BE2C (cell line): ENCODE data around the gene BRD8.

Experiments used
- DNase-seq: peaks from one replicate; pipeline ENCODE4 v3.0.0-alpha.2; 2020
- H3K27me3 ChIP-seq: fragments of 250-450 bp; sonication (Bioruptor Pico); 2 replicates; pipeline ENCODE4 v1.5.1; 2020; ENCODE audit warnings: mild to moderate bottlenecking
- H3K36me3 ChIP-seq: fragments of 250-450 bp; sonication (Bioruptor Pico); 2 replicates; pipeline ENCODE4 v1.5.1; 2020; ENCODE audit warnings: mild to moderate bottlenecking
- H3K4me1 ChIP-seq: fragments of 250-450 bp; sonication (Bioruptor Pico); 2 replicates; pipeline ENCODE4 v1.5.1; 2020
- H3K4me3 ChIP-seq: 2 replicates; pipeline ENCODE4 v1.5.1; 2011; ENCODE audit warnings: low read depth, low read length
- H3K9me3 ChIP-seq: fragments of 250-450 bp; sonication (Bioruptor Pico); 2 replicates; pipeline ENCODE4 v1.5.1; 2020
- CTCF ChIP-seq: IDR thresholded peaks from 2 replicates; pipeline ENCODE4 v1.5.1; 2012; ENCODE audit warnings: mild to moderate bottlenecking, low read depth, low read length

Gene BRD8

GRCh38 chr5:138139781-138140090 lies 38.7 kb downstream of the BRD8 start:
- Histone ChIP-seq H3K9me3 (no peaks in the 10 kb centered on the region), H3K36me3 (no peaks in the 10 kb centered on the region), H3K4me3 (peak overlapping the region; percentile 81), H3K4me1 (no peaks in the 10 kb centered on the region), H3K27me3 (peaks cover 4% of the 10 kb centered on the region)
- TF ChIP-seq CTCF: no peak
- no peak for DNase-seq

GRCh38 chr5:138138949-138139780 lies 39.3 kb downstream of the BRD8 start, which contains the start of gene NME5:
NME5 (minus strand) TSS chr5:138139428; CDS start chr5:138138780, 648 bp downstream.
- Histone ChIP-seq H3K4me3 (peak within 1 kb of the TSS; percentile 81), H3K27me3 (peaks cover 4% of the 10 kb centered on the region), H3K36me3 (no peaks in the 10 kb centered on the region), H3K9me3 (no peaks in the 10 kb centered on the region), H3K4me1 (no peaks in the 10 kb centered on the region)
- peak; percentile 69 for DNase-seq
- no peak for TF ChIP-seq CTCF

- H3K4me3 ChIP-seq: peak overlapping the region; percentile 56
- no peaks in the 10 kb centered on the region for H3K9me3 ChIP-seq
- no peak for DNase-seq
- no peaks in the 10 kb centered on the region for H3K36me3 ChIP-seq
- H3K27me3 ChIP-seq: peaks cover 8% of the 10 kb centered on the region
- no peak for TF ChIP-seq CTCF
- no peaks in the 10 kb centered on the region; the same call in 1 of the 2 replicates for H3K4me1 ChIP-seq
These were observed 45.9 kb downstream of the BRD8 start for GRCh38 chr5:138132543-138132942.

- H3K4me1 ChIP-seq: no peaks in the 10 kb centered on the region; the same call in 1 of the 2 replicates
- H3K4me3 ChIP-seq: no peak overlapping the region
- no peak for TF ChIP-seq CTCF
These were observed 49.1 kb downstream of the BRD8 start for GRCh38 chr5:138129347-138129746.

DNA sequence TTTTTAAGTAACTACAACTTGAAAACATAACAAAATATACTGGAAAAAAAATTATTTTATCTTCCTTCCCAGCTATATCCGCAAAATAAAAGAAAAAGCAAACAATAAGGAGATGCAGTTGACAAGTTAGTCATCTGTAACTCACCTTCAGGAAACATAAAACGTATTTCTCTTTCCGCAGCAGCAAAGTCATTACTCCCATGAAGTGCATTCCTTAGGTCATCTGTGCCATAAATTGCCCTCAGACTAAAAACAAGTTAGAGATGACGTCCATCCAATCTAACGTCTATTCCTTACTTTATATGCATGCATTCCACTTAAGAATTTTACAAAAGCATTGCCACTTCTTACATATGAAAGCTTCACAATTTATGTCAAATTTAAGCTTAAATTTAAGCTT lies 50.1 kb downstream of the BRD8 start:
- no peaks in the 10 kb centered on the region for H3K4me1 ChIP-seq
- H3K4me3 ChIP-seq: no peak overlapping the region
- no peak for DNase-seq
- H3K27me3 ChIP-seq: peaks cover 12% of the 10 kb centered on the region
- no peaks in the 10 kb centered on the region for H3K36me3 ChIP-seq
- H3K9me3 ChIP-seq: no peaks in the 10 kb centered on the region
- TF ChIP-seq CTCF: no peak

More at GRCh38 chr5:138129347-138129746, 49.1 kb downstream of the BRD8 start:
- Histone ChIP-seq H3K9me3 (no peaks in the 10 kb centered on the region), H3K27me3 (peaks cover 12% of the 10 kb centered on the region), H3K36me3 (no peaks in the 10 kb centered on the region)
- DNase-seq: no peak

DNA sequence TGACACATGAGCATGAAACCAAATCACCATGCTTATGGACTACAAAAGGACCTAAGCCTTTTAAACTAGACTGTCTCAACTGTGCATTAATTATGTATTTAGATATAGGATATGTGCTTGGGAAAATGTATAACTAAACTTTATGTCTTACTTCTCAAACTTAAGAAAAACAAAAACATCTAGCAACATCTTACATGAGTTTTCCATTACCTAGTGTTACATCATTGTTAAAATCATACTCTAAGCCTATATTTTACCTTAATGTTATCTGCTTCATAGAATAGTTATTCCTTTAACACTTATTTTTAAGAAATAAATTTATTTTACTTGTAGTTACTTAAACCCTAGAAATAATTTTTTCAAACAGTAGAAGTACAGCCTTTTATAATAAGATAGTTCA lies 63.2 kb downstream of the BRD8 start:
- Histone ChIP-seq H3K36me3 (no peaks in the 10 kb centered on the region), H3K27me3 (peaks cover 7% of the 10 kb centered on the region), H3K4me3 (no peak overlapping the region), H3K4me1 (no peaks in the 10 kb centered on the region), H3K9me3 (no peaks in the 10 kb centered on the region)
- no peak for TF ChIP-seq CTCF
- no peak for DNase-seq
